ENCODE measurements around the gene DAD1. TPM values are rescaled to one million over a fixed set of nuclear protein-coding genes. Genes with fewer than 3 reads are reported as not detected.
"Not testable (repeated sequence)": the region's sequence is repeated elsewhere in the genome, so short reads cannot be mapped to it uniquely, and the experiment has no call there.

The DAD1 gene
- total and polyA plus RNA-seq, 12 donors: 82.4 to 420 (median 136) TPM

- intact Hi-C loops (cut with DNase I): no loop called here
- H3K9me3 ChIP-seq: peaks cover 0 to 4% (median 0%) of the 10 kb centered on the region in 11 donors
- H3K4me1 ChIP-seq: peaks cover 0 to 6% (median 0%) of the 10 kb centered on the region in 9 donors
- TF ChIP-seq CTCF (IDR thresholded peaks at IDR 0.05): no peak
- 11 to 16% methylated on average over 2 of the region's 2 CpGs for WGBS, 2 donors
- no peak overlapping the region for H3K4me3 ChIP-seq
- ATAC-seq: no peak
- H3K27me3 ChIP-seq: peaks cover 0 to 5% (median 0%) of the 10 kb centered on the region in 7 donors
- no peak for DNase-seq
- no peaks in the 10 kb centered on the region for H3K36me3 ChIP-seq
- H3K27ac ChIP-seq: no peak overlapping the region
Observed at GRCh38 chr14:22623047-22623446, 34.0 kb upstream of the DAD1 start.

- DNase-seq (no peak), ATAC-seq (no peak)
- no peaks in the 10 kb centered on the region for H3K36me3 ChIP-seq
- H3K4me3 ChIP-seq: no peak overlapping the region
- no peak for TF ChIP-seq CTCF (IDR thresholded peaks at IDR 0.05)
- H3K4me1 ChIP-seq: peaks cover 0 to 6% (median 0%) of the 10 kb centered on the region in 9 donors
- intact Hi-C loops (cut with DNase I): no loop called here
- peaks cover 0 to 5% (median 0%) of the 10 kb centered on the region in 7 donors for H3K27me3 ChIP-seq
- WGBS, 2 donors: 87 to 88% methylated on average over 2 of the region's 2 CpGs
- peaks cover 0 to 4% (median 0%) of the 10 kb centered on the region in 11 donors for H3K9me3 ChIP-seq
- H3K27ac ChIP-seq: no peak overlapping the region
Observed at GRCh38 chr14:22622255-22622654, 33.2 kb upstream of the DAD1 start.

- ATAC-seq; H3K4me3 ChIP-seq; H3K27ac ChIP-seq; H3K27me3 ChIP-seq; H3K9me3 ChIP-seq; DNase-seq; intact Hi-C loops (cut with DNase I): not testable (repeated sequence)
- H3K36me3 ChIP-seq: peaks cover 0 to 22% (median 11%) of the 10 kb centered on the region in 9 donors
- peaks cover 0 to 12% (median 7%) of the 10 kb centered on the region in 9 donors for H3K4me1 ChIP-seq
- 92% methylated on average over 2 of the region's 2 CpGs for WGBS, 2 donors
Observed at GRCh38 chr14:22615765-22616164, 26.7 kb upstream of the DAD1 start.

- DNase-seq: no peak
- no peak overlapping the region for H3K27ac ChIP-seq
Observed at GRCh38 chr14:22614240-22614799, 25.3 kb upstream of the DAD1 start.

More at GRCh38 chr14:22614240-22614799, 25.3 kb upstream of the DAD1 start:
- H3K27me3 ChIP-seq: no peaks in the 10 kb centered on the region
- peaks cover 0 to 12% (median 7%) of the 10 kb centered on the region in 9 donors for H3K4me1 ChIP-seq
- no peak for TF ChIP-seq CTCF (IDR thresholded peaks at IDR 0.05)
- peaks cover 0 to 37% (median 25%) of the 10 kb centered on the region in 9 donors for H3K36me3 ChIP-seq
- peak in 6 of 8 donors; percentile 22 to 61 (median 46) for ATAC-seq
- peaks cover 0 to 9% (median 0%) of the 10 kb centered on the region in 11 donors for H3K9me3 ChIP-seq
- intact Hi-C loops (cut with DNase I): no loop called here
- WGBS, 2 donors: 17 to 19% methylated on average over 6 of the region's 6 CpGs
- no peak overlapping the region for H3K4me3 ChIP-seq

Data from heart right ventricle (tissue), 16 donors.